Neural crest cell (in vitro differentiated cells): ENCODE measurements around the gene BNIP1. TPM values are rescaled to one million over a fixed set of nuclear protein-coding genes. Genes with fewer than 3 reads are reported as not detected.
A peak's percentile ranks its signal among the peaks of the same experiment; 100 is the strongest.

ENCODE experiments used
- DNase-seq: peaks from one replicate; pipeline ENCODE4 v3.0.0; 2021; ENCODE audit warnings: low read depth, mixed read lengths, low spot score
- H3K27ac Mint-ChIP-seq: one replicate; pipeline ENCODE4 v1.8.0; 2021; ENCODE audit warnings: mild to moderate bottlenecking, mixed read lengths; ENCODE audit not compliant: unreplicated experiment
- H3K27me3 Mint-ChIP-seq: 2 replicates; pipeline ENCODE4 v1.8.0; 2021; ENCODE audit warnings: low read depth, mild to moderate bottlenecking, mixed read lengths
- H3K36me3 Mint-ChIP-seq: 2 replicates; pipeline ENCODE4 v1.8.0; 2021; ENCODE audit warnings: low read depth, mild to moderate bottlenecking, mixed read lengths
- H3K4me1 Mint-ChIP-seq: 2 replicates; pipeline ENCODE4 v1.8.0; 2021; ENCODE audit warnings: mixed read lengths
- H3K4me3 Mint-ChIP-seq: one replicate; pipeline ENCODE4 v1.8.0; 2021; ENCODE audit warnings: mild to moderate bottlenecking, mixed read lengths
- H3K9me3 Mint-ChIP-seq: 2 replicates; pipeline ENCODE4 v1.8.0; 2021; ENCODE audit warnings: mixed read lengths
- CTCF ChIP-seq: fragments of 200-600 bp; sonication (generic); conservative IDR thresholded peaks from 2 replicates; pipeline ENCODE4 v1.5.0; 2021; ENCODE audit warnings: antibody characterized with exemption, mild to moderate bottlenecking
- total RNA-seq: library from RNA; stranded (reverse); gene quantifications from 2 replicates; pipeline ENCODE4 v1.2.1, GENCODE V29; 2021

BNIP1 gene
- total RNA-seq, 1 donor from 2014 or later: 14.6 TPM

GRCh38 chr5:173187054-173187743 lies 42.9 kb downstream of the BNIP1 start:
- no peaks in the 10 kb centered on the region for H3K36me3 Mint-ChIP-seq
- no peak overlapping the region for H3K27ac Mint-ChIP-seq
- no peaks in the 10 kb centered on the region for H3K9me3 Mint-ChIP-seq
- H3K4me1 Mint-ChIP-seq: peaks cover 6% of the 10 kb centered on the region
- TF ChIP-seq CTCF: no peak
- no peak overlapping the region for H3K4me3 Mint-ChIP-seq
- DNase-seq: no peak
- no peaks in the 10 kb centered on the region for H3K27me3 Mint-ChIP-seq

GRCh38 chr5:173188280-173188679 lies 43.9 kb downstream of the BNIP1 start:
- no peaks in the 10 kb centered on the region for H3K9me3 Mint-ChIP-seq
- H3K27me3 Mint-ChIP-seq: no peaks in the 10 kb centered on the region
- no peak overlapping the region for H3K27ac Mint-ChIP-seq
- no peak overlapping the region for H3K4me3 Mint-ChIP-seq
- DNase-seq: no peak
- no peaks in the 10 kb centered on the region for H3K36me3 Mint-ChIP-seq
- TF ChIP-seq CTCF: no peak
- H3K4me1 Mint-ChIP-seq: peaks cover 11% of the 10 kb centered on the region

GRCh38 chr5:173191015-173191414 lies 46.7 kb downstream of the BNIP1 start:
- H3K4me3 Mint-ChIP-seq: no peak overlapping the region
- TF ChIP-seq CTCF: no peak
- H3K27me3 Mint-ChIP-seq: no peaks in the 10 kb centered on the region
- no peak for DNase-seq
- no peak overlapping the region for H3K27ac Mint-ChIP-seq
- peaks cover 15% of the 10 kb centered on the region for H3K4me1 Mint-ChIP-seq
- no peaks in the 10 kb centered on the region for H3K36me3 Mint-ChIP-seq
- H3K9me3 Mint-ChIP-seq: no peaks in the 10 kb centered on the region

GRCh38 chr5:173191561-173191960 lies 47.2 kb downstream of the BNIP1 start:
- DNase-seq: no peak
- Mint-ChIP-seq H3K27me3 (no peaks in the 10 kb centered on the region), H3K4me3 (no peak overlapping the region), H3K36me3 (no peaks in the 10 kb centered on the region), H3K27ac (no peak overlapping the region), H3K9me3 (no peaks in the 10 kb centered on the region), H3K4me1 (peaks cover 14% of the 10 kb centered on the region)
- TF ChIP-seq CTCF: no peak

GRCh38 chr5:173192561-173192960 lies 48.2 kb downstream of the BNIP1 start:
- no peak for TF ChIP-seq CTCF
- Mint-ChIP-seq H3K27me3 (no peaks in the 10 kb centered on the region), H3K4me3 (no peak overlapping the region), H3K36me3 (no peaks in the 10 kb centered on the region), H3K9me3 (no peaks in the 10 kb centered on the region), H3K27ac (peak overlapping the region; percentile 92), H3K4me1 (peaks cover 11% of the 10 kb centered on the region)
- DNase-seq: no peak
